OCI-LY1 (cell line): ENCODE results near the gene MYMK.

Experiments used
- H2AFZ ChIP-seq: fragments of 200-600 bp; sonication (generic), shearing (Covaris generic); 2 replicates; pipeline ENCODE4 v1.6.0; 2014; ENCODE audit warnings: antibody characterized with exemption, mild to moderate bottlenecking, low read length
- H3F3A ChIP-seq: fragments of 200-600 bp; sonication (generic), shearing (Covaris generic); 2 replicates; pipeline ENCODE4 v1.6.0; 2014; ENCODE audit warnings: mild to moderate bottlenecking, antibody characterized with exemption, low read length, moderate library complexity; ENCODE audit not compliant: insufficient read depth
- H3K27ac ChIP-seq: fragments of 200-600 bp; sonication (generic); 2 replicates; pipeline ENCODE4 v1.5.1; 2014; ENCODE audit warnings: low read length, mixed run types, mild to moderate bottlenecking, low read depth; ENCODE audit not compliant: poor library complexity, severe bottlenecking
- H3K27me3 ChIP-seq: fragments of 200-600 bp; sonication (generic); 2 replicates; pipeline ENCODE4 v1.6.0; 2014; ENCODE audit warnings: antibody characterized with exemption, mild to moderate bottlenecking, low read length, moderate library complexity; ENCODE audit not compliant: insufficient read depth
- H3K36me3 ChIP-seq: fragments of 200-600 bp; sonication (generic); 2 replicates; pipeline ENCODE4 v1.6.1; 2014; ENCODE audit warnings: mild to moderate bottlenecking, antibody characterized with exemption, low read length, moderate library complexity, mixed read lengths; ENCODE audit not compliant: insufficient read depth
- H3K4me1 ChIP-seq: fragments of 200-600 bp; sonication (generic); 2 replicates; pipeline ENCODE4 v1.5.1; 2014; ENCODE audit warnings: mild to moderate bottlenecking, low read length, moderate library complexity; ENCODE audit not compliant: insufficient read depth, severe bottlenecking
- H3K4me2 ChIP-seq: fragments of 200-600 bp; sonication (generic), shearing (Covaris generic); 2 replicates; pipeline ENCODE4 v1.6.1; 2014; ENCODE audit warnings: low read length
- H3K4me3 ChIP-seq: fragments of 200-600 bp; sonication (generic); 2 replicates; pipeline ENCODE4 v1.5.1; 2014; ENCODE audit warnings: low read length, low read depth, mild to moderate bottlenecking, mixed read lengths; ENCODE audit not compliant: poor library complexity, severe bottlenecking
- H3K79me2 ChIP-seq: fragments of 200-600 bp; shearing (Covaris generic); 2 replicates; pipeline ENCODE4 v1.6.1; 2016; ENCODE audit warnings: mixed run types, low read length, mixed read lengths; ENCODE audit not compliant: insufficient read depth
- H3K9ac ChIP-seq: fragments of 200-600 bp; sonication (generic), shearing (Covaris generic); 2 replicates; pipeline ENCODE4 v1.6.1; 2014; ENCODE audit warnings: mild to moderate bottlenecking, low read length, mixed read lengths
- H3K9me2 ChIP-seq: fragments of 200-600 bp; sonication (generic), shearing (Covaris generic); 2 replicates; pipeline ENCODE4 v1.6.1; 2014; ENCODE audit warnings: low read depth, mild to moderate bottlenecking, low read length, mixed read lengths
- H3K9me3 ChIP-seq: fragments of 200-600 bp; shearing (Covaris generic); 2 replicates; pipeline ENCODE4 v1.6.1; 2014; ENCODE audit warnings: low read length, mixed read lengths
- H4K20me1 ChIP-seq: fragments of 200-600 bp; sonication (generic), shearing (Covaris generic); 2 replicates; pipeline ENCODE4 v1.6.0; 2016; ENCODE audit warnings: mild to moderate bottlenecking, low read length; ENCODE audit not compliant: insufficient read depth
- EZH2 ChIP-seq: fragments of 200-600 bp; sonication (generic), shearing (Covaris generic); IDR thresholded peaks from 2 replicates; pipeline ENCODE4 v1.8.0; 2017; ENCODE audit warnings: borderline replicate concordance, mixed run types, mild to moderate bottlenecking, antibody characterized with exemption, low read length, moderate library complexity, mixed read lengths
- TF ChIP-seq, protein P1 (sequence below): fragments of 200-600 bp; sonication (generic), shearing (Covaris generic); IDR thresholded peaks from 2 replicates; pipeline ENCODE4 v1.5.1; 2017; ENCODE audit warnings: mild to moderate bottlenecking, antibody characterized with exemption, low read length, moderate library complexity, mixed read lengths

The MYMK gene

GRCh38 chr9:133553973-133554713 lies 29.4 kb upstream of the MYMK start:
- no peaks in the 10 kb centered on the region for H4K20me1 ChIP-seq
- no peaks in the 10 kb centered on the region for H3K9me2 ChIP-seq
- TF ChIP-seq EZH2 = no peak
- TF ChIP-seq, protein P1, sequence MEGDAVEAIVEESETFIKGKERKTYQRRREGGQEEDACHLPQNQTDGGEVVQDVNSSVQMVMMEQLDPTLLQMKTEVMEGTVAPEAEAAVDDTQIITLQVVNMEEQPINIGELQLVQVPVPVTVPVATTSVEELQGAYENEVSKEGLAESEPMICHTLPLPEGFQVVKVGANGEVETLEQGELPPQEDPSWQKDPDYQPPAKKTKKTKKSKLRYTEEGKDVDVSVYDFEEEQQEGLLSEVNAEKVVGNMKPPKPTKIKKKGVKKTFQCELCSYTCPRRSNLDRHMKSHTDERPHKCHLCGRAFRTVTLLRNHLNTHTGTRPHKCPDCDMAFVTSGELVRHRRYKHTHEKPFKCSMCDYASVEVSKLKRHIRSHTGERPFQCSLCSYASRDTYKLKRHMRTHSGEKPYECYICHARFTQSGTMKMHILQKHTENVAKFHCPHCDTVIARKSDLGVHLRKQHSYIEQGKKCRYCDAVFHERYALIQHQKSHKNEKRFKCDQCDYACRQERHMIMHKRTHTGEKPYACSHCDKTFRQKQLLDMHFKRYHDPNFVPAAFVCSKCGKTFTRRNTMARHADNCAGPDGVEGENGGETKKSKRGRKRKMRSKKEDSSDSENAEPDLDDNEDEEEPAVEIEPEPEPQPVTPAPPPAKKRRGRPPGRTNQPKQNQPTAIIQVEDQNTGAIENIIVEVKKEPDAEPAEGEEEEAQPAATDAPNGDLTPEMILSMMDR = no peak
- no peaks in the 10 kb centered on the region for H3K79me2 ChIP-seq
- H3F3A ChIP-seq = no peaks in the 10 kb centered on the region
- no peak overlapping the region for H3K4me3 ChIP-seq
- no peaks in the 10 kb centered on the region for H3K4me1 ChIP-seq
- no peaks in the 10 kb centered on the region for H3K9me3 ChIP-seq
- no peak overlapping the region for H3K4me2 ChIP-seq
- H3K9ac ChIP-seq = no peak overlapping the region
- H2AFZ ChIP-seq = no peak overlapping the region
- no peaks in the 10 kb centered on the region for H3K36me3 ChIP-seq
- H3K27me3 ChIP-seq = peaks cover 11% of the 10 kb centered on the region; the same call in 1 of the 2 replicates
- no peak overlapping the region for H3K27ac ChIP-seq

DNA sequence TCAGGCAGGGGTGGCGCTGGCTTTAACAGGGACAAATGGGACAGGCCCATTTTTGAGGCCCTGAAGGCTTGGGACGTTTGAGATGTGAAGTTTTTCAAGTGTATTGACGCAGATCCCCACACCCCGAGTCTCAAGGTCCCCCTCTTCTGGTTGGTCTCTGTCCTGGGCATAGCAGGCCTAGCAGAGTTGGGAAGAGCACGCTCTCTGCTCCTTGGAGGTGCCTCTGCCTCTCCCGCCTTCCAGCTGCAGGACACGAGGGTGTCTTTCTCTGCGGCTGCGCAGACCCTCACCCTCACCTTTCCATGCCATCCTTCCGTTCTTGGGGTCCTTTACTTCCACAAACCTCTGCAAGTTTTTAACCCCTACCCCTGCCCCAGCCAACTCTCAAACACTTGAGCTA lies 28.4 kb upstream of the MYMK start:
- H3K9me2 ChIP-seq = no peaks in the 10 kb centered on the region
- peaks cover 6% of the 10 kb centered on the region; the same call in 1 of the 2 replicates for H3K27me3 ChIP-seq
- no peaks in the 10 kb centered on the region for H3K36me3 ChIP-seq
- no peak overlapping the region for H3K4me3 ChIP-seq
- H3F3A ChIP-seq = no peaks in the 10 kb centered on the region
- H3K27ac ChIP-seq = no peak overlapping the region
- H3K4me1 ChIP-seq = no peaks in the 10 kb centered on the region
- H3K4me2 ChIP-seq = no peak overlapping the region
- no peak overlapping the region for H2AFZ ChIP-seq
- no peak for TF ChIP-seq EZH2
- TF ChIP-seq, protein P1 = no peak
- no peaks in the 10 kb centered on the region for H3K9me3 ChIP-seq
- no peaks in the 10 kb centered on the region for H3K79me2 ChIP-seq
- H3K9ac ChIP-seq = no peak overlapping the region
- H4K20me1 ChIP-seq = no peaks in the 10 kb centered on the region

GRCh38 chr9:133552236-133552635 lies 27.5 kb upstream of the MYMK start:
- Histone ChIP-seq H3K4me3 (no peak overlapping the region), H3K9me3 (no peaks in the 10 kb centered on the region), H2AFZ (no peak overlapping the region), H3K27ac (no peak overlapping the region), H3K27me3 (peaks cover 6% of the 10 kb centered on the region; the same call in 1 of the 2 replicates), H4K20me1 (no peaks in the 10 kb centered on the region), H3F3A (no peaks in the 10 kb centered on the region), H3K4me2 (no peak overlapping the region), H3K4me1 (no peaks in the 10 kb centered on the region), H3K9ac (no peak overlapping the region), H3K79me2 (no peaks in the 10 kb centered on the region), H3K36me3 (no peaks in the 10 kb centered on the region), H3K9me2 (no peaks in the 10 kb centered on the region)
- TF ChIP-seq, protein P1 = no peak
- TF ChIP-seq EZH2 = no peak
